ENCODE data around the gene ALDH6A1. TPM values are rescaled to one million over a fixed set of nuclear protein-coding genes. Genes with fewer than 3 reads are reported as not detected.

Gene ALDH6A1
- total RNA-seq, 4 donors from 2014 or later = 12.7 to 37.5 (median 20.0) TPM

- no peak for DNase-seq (ENCODE audit: low spot score in 2 of 2)
- no peak for TF ChIP-seq CTCF (IDR thresholded peaks at IDR 0.05)
- no peak for TF ChIP-seq POLR2A (IDR thresholded peaks at IDR 0.05)
- intact Hi-C loops (cut with DNase I; ENCODE audit: low total_unique reads) = no loop called here
- H3K4me3 ChIP-seq (ENCODE audit: low read depth, poor library complexity, severe bottlenecking) = no peak overlapping the region
- WGBS, 2 donors = 85 to 89% methylated on average over 4 of the region's 4 CpGs
These were observed 61.9 kb downstream of the ALDH6A1 start for GRCh38 chr14:74022346-74022745.

GRCh38 chr14:74019408-74020137 is 64.7 kb downstream of the ALDH6A1 start:
- DNase-seq (ENCODE audit: low spot score in 2 of 2) = no peak
- H3K4me3 ChIP-seq (ENCODE audit: low read depth, poor library complexity, severe bottlenecking) = peak overlapping the region; percentile 88
- intact Hi-C loops (cut with DNase I; ENCODE audit: low total_unique reads) = no loop called here
- no peak for TF ChIP-seq POLR2A (IDR thresholded peaks at IDR 0.05)
- TF ChIP-seq CTCF (IDR thresholded peaks at IDR 0.05) = no peak
- WGBS, 2 donors = 2% methylated on average over 18 to 21 of the region's 21 CpGs

GRCh38 chr14:74018586-74019407 is 65.5 kb downstream of the ALDH6A1 start, which contains the start of the genes BBOF1 and ENTPD5:
BBOF1 (plus strand) TSS chr14:74019349; CDS start chr14:74019479, 130 bp downstream.
ENTPD5 (minus strand) TSS chr14:74019288; CDS start chr14:73988102, 31,186 bp downstream.
- peak; percentile 69 to 95 for DNase-seq (ENCODE audit: low spot score in 2 of 2)
- intact Hi-C loops (cut with DNase I; ENCODE audit: low total_unique reads) = no loop called here
- H3K4me3 ChIP-seq (ENCODE audit: low read depth, poor library complexity, severe bottlenecking) = peak within 1 kb of the TSS; percentile 88
- WGBS, 2 donors = 0 to 1% methylated on average over 65 to 70 of the region's 93 CpGs
- TF ChIP-seq POLR2A (IDR thresholded peaks at IDR 0.05) (peak in 1 of 2 donors; percentile 11), CTCF (IDR thresholded peaks at IDR 0.05) (no peak)

- 0 to 2% methylated on average over 8 of the region's 8 CpGs for WGBS, 2 donors
- TF ChIP-seq CTCF (IDR thresholded peaks at IDR 0.05) (no peak), POLR2A (IDR thresholded peaks at IDR 0.05) (no peak)
These were observed 66.1 kb downstream of the ALDH6A1 start for GRCh38 chr14:74018174-74018585.

GRCh38 chr14:74015963-74016362 is 68.3 kb downstream of the ALDH6A1 start:
- intact Hi-C loops (cut with DNase I; ENCODE audit: low total_unique reads) = no loop called here
- no peak overlapping the region for H3K4me3 ChIP-seq (ENCODE audit: low read depth, poor library complexity, severe bottlenecking)
- no peak for TF ChIP-seq CTCF (IDR thresholded peaks at IDR 0.05)
- TF ChIP-seq POLR2A (IDR thresholded peaks at IDR 0.05) = no peak
- no peak for DNase-seq (ENCODE audit: low spot score in 2 of 2)

More at GRCh38 chr14:74018174-74018585, 66.1 kb downstream of the ALDH6A1 start:
- DNase-seq (ENCODE audit: low spot score in 2 of 2) = no peak
- H3K4me3 ChIP-seq (ENCODE audit: low read depth, poor library complexity, severe bottlenecking) = peak overlapping the region; percentile 88
- intact Hi-C loops (cut with DNase I; ENCODE audit: low total_unique reads) = no loop called here

All from lower leg skin (tissue), 4 donors.